ENCODE measurements around the gene RFTN1. TPM values are rescaled to one million over a fixed set of nuclear protein-coding genes. Genes with fewer than 3 reads are reported as not detected.

The RFTN1 gene
- total and polyA plus RNA-seq, 10 of the 15 experiments (the other 5 are each of a cell fraction or from before 2014, with no cell fraction given), result 20.6 to 213 (median 147) TPM

DNA sequence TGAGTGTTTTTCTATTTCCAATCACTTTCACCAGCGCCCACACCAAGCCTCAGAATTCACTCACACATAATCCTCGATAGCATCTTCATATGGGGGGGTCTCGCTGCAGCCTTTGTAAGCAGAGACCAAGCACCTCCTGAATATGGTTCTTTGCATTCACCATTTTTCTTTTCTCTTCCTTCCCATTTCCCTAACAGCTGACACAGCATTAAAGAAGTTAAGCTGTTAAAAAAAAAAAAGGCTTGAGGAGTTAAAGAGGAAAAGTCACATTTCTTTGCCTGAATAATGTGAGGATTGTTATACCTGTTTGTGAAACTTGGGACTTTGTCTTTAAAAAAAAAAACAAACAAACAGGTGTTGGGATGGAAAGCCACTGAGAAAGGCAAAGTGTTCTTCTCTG, 41.6 kb downstream of the RFTN1 start:
- H3K9me3 ChIP-seq (replicated peaks; ENCODE audit: control insufficient read depth, insufficient read depth, low read length), result peaks cover 11% of the 10 kb centered on the region
- no peaks in the 10 kb centered on the region for H4K20me1 ChIP-seq (ENCODE audit: control insufficient read depth, insufficient read depth)
- H3K36me3 ChIP-seq (ENCODE audit: control insufficient read depth in 2 of 2, insufficient read depth in 2 of 2, low read length in 1 of 2), result peaks cover 28 to 33% of the 10 kb centered on the region in 2 experiments
- TF ChIP-seq TAF1 (IDR thresholded peaks at IDR 0.05; ENCODE audit: borderline replicate concordance, low read depth, low read length) (no peak), ESRRA (IDR thresholded peaks at IDR 0.05; ENCODE audit: low read length) (no peak), ZBTB11 (CRISPR knock-in tag; IDR thresholded peaks at IDR 0.05) (no peak), KAT2A (conservative IDR thresholded peaks at IDR 0.05; ENCODE audit: control insufficient read depth, low read depth, low read length) (no peak)
- no TSS peak for BruUV-seq (replicated peaks)
- intact Hi-C loops (cut with micrococcal nuclease; ENCODE audit: unreplicated experiment), result no loop called here
- no peak overlapping the region for H3K9ac ChIP-seq (ENCODE audit: control insufficient read depth, insufficient read depth, low read length)
- H3K27ac ChIP-seq (ENCODE audit: control insufficient read depth, insufficient read depth), result no peak overlapping the region
- ATAC-seq (no peak), FAIRE-seq (no peak), DNase-seq (ENCODE audit: low read depth, low spot score) (no peak)
- peaks cover 28% of the 10 kb centered on the region for H3K4me1 ChIP-seq (ENCODE audit: control insufficient read depth, insufficient read depth, low read length)
- H3K4me2 ChIP-seq (ENCODE audit: control insufficient read depth, insufficient read depth), result no peak overlapping the region
- in situ Hi-C loops (cut with MboI), result no loop called here
- ChIA-PET CTCF (interaction anchor here (0.6 to 1.1 kb wide), 2 partner anchors 12 to 20 kb away, joined by 3 read pairs; no protein-coding TSS in a partner anchor), RAD21 (ENCODE audit: unreplicated experiment) (no interaction called here), SMC1A (ENCODE audit: uncharacterized antibody, unreplicated experiment) (interaction anchor here (0.6 to 3.8 kb wide), 4 partner anchors 10 to 164 kb away, joined by 3 to 23 read pairs (median 6); no protein-coding TSS in a partner anchor), POLR2A (interaction anchor here (0.6 kb wide), 1 partner anchor 20 kb away, joined by 4 read pairs; no protein-coding TSS in a partner anchor)
- 63% methylated on average over 3 of the region's 3 CpGs for WGBS (ENCODE audit: insufficient coverage, insufficient replicate concordance, low lambda C conversion rate, missing lambda C conversion rate)
- peaks cover 73% of the 10 kb centered on the region for H3K79me2 ChIP-seq (ENCODE audit: control insufficient read depth, insufficient read depth, low read length)
- no peak overlapping the region for H2AFZ ChIP-seq (ENCODE audit: control insufficient read depth, low read depth, low read length)
- H3K27me3 ChIP-seq (replicated peaks in 1 of 2; ENCODE audit: control insufficient read depth in 2 of 2, insufficient read depth in 2 of 2, low read length in 1 of 2), result no peaks in the 10 kb centered on the region
- no peak overlapping the region for H3K4me3 ChIP-seq
